ENCODE data around the gene ADGRB3. TPM values are rescaled to one million over a fixed set of nuclear protein-coding genes. Genes with fewer than 3 reads are reported as not detected.
"Not testable (repeated sequence)": the region's sequence is repeated elsewhere in the genome, so short reads cannot be mapped to it uniquely, and the experiment has no call there.

ADGRB3 gene
- total RNA-seq, 1 donor from 2014 or later = 2.7 TPM

DNA sequence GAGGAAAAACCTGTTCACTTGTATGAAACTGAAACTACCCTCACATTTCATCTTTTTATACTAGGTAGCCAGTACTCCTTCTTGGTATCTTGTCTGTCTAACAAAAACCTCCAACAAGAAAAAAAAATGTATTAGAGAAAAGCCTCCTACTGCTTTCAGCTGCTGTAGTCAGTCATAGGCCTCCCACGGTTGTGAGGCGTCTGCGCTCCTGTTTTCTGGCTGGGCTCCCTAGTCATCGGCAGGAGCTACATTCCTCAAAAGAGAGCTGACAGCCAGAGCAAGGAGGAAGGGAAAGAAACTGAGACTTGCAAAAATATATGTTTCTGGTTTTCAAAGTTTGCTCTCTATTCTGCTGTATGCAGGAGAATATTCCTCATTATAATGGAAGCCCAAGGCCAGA lies 644.7 kb downstream of the ADGRB3 start:
- H3K27me3 ChIP-seq = no peaks in the 10 kb centered on the region
- no peaks in the 10 kb centered on the region for H3K4me1 ChIP-seq
- no peak for TF ChIP-seq POLR2A (IDR thresholded peaks at IDR 0.05)
- TF ChIP-seq POLR2AphosphoS5 (IDR thresholded peaks at IDR 0.05; ENCODE audit: insufficient read depth in 1 of 2, low read depth in 1 of 2) = no peak

DNA sequence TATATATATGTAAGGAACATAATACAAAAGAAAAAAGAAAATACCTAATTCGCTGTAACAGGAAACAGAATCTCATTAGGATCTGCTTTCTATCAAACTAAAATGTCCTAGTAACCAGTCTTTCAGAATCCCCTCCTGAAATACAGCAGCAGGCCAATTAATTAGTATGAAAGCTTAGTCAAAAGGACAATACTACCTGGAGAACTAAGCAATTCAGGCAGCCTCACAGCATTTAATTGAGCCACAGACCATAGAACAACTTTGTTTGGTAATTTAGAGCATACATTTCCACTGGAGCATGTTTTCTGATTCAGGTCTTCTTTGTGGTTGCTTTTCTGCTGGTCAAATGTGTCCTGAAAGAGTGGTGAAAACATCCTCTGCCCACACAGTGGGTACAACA lies 645.8 kb downstream of the ADGRB3 start:
- no peaks in the 10 kb centered on the region for H3K27me3 ChIP-seq
- no peak overlapping the region for H3K4me3 ChIP-seq
- H3K4me1 ChIP-seq = no peaks in the 10 kb centered on the region
- intact Hi-C loops (cut with DNase I) = no loop called here
- no peaks in the 10 kb centered on the region for H3K36me3 ChIP-seq
- no peaks in the 10 kb centered on the region for H3K9me3 ChIP-seq
- no peak for DNase-seq (ENCODE audit: extremely low spot score in 2 of 2)
- no peak overlapping the region for H3K27ac ChIP-seq
- TF ChIP-seq POLR2A (IDR thresholded peaks at IDR 0.05) (no peak), POLR2AphosphoS5 (IDR thresholded peaks at IDR 0.05; ENCODE audit: insufficient read depth in 1 of 2, low read depth in 1 of 2) (no peak)
- TF ChIP-seq, protein P1, sequence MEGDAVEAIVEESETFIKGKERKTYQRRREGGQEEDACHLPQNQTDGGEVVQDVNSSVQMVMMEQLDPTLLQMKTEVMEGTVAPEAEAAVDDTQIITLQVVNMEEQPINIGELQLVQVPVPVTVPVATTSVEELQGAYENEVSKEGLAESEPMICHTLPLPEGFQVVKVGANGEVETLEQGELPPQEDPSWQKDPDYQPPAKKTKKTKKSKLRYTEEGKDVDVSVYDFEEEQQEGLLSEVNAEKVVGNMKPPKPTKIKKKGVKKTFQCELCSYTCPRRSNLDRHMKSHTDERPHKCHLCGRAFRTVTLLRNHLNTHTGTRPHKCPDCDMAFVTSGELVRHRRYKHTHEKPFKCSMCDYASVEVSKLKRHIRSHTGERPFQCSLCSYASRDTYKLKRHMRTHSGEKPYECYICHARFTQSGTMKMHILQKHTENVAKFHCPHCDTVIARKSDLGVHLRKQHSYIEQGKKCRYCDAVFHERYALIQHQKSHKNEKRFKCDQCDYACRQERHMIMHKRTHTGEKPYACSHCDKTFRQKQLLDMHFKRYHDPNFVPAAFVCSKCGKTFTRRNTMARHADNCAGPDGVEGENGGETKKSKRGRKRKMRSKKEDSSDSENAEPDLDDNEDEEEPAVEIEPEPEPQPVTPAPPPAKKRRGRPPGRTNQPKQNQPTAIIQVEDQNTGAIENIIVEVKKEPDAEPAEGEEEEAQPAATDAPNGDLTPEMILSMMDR (IDR thresholded peaks at IDR 0.05) = no peak

More for the DNA sequence above, 644.7 kb downstream of the ADGRB3 start:
- no peak for DNase-seq (ENCODE audit: extremely low spot score in 2 of 2)
- Histone ChIP-seq H3K9me3 (no peaks in the 10 kb centered on the region), H3K36me3 (no peaks in the 10 kb centered on the region), H3K4me3 (no peak overlapping the region), H3K27ac (no peak overlapping the region)
- intact Hi-C loops (cut with DNase I) = no loop called here

DNA sequence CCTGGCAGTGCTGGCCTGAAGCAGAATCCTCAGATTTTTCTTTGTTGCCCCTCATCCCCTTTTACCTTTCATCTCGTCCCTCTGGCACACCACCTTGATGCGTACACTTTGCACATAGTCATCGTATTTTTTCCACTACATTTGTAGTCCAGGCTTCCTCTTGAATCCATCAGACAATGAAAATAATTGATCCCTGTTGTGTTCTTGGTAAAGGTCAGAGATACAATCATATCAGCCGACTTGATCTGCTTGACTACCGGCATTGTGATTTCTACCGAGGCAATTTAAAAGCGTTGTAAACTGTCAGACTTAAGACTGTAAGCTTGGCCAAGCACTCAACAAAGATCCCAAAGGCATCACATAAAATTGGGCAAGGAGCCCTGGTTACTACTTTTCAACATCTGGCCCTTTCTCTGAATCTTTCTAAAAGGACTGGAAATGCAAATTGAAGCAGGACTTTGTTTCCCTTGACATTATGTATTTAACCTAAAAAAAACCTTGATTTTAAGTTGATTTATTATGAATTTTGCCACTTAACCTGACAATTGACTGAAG lies 649.2 kb downstream of the ADGRB3 start:
- Histone ChIP-seq H3K36me3 (no peaks in the 10 kb centered on the region), H3K27me3 (no peaks in the 10 kb centered on the region), H3K4me3 (no peak overlapping the region), H3K4me1 (no peaks in the 10 kb centered on the region), H3K27ac (no peak overlapping the region), H3K9me3 (no peaks in the 10 kb centered on the region)
- no peak for DNase-seq (ENCODE audit: extremely low spot score in 2 of 2)
- intact Hi-C loops (cut with DNase I) = no loop called here
- TF ChIP-seq POLR2AphosphoS5 (IDR thresholded peaks at IDR 0.05; ENCODE audit: insufficient read depth in 1 of 2, low read depth in 1 of 2) (no peak), POLR2A (IDR thresholded peaks at IDR 0.05) (no peak)
- TF ChIP-seq, protein P1 (IDR thresholded peaks at IDR 0.05) = no peak

DNA sequence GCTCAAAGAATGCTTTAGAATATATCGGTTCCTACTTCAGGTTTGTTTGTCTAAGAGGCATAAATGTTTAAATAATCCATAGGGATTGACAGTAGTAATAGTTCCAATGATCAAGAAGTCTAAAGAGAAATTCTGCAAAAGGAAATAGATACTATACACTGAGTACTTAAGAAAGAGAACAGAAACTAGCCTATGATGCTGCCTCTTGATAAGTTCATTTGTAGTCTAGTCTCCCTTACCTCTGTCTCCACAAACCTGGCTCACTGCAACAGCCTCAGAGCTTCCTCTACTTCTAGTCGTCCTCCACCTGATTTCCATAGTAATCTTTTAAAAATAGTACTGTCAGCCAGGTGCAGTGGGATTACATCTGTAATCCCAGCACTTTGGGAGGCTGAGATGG lies 650.0 kb downstream of the ADGRB3 start:
- no peak for DNase-seq (ENCODE audit: extremely low spot score in 2 of 2)
- H3K4me1 ChIP-seq = no peaks in the 10 kb centered on the region
- TF ChIP-seq, protein P1 (IDR thresholded peaks at IDR 0.05) = no peak
- TF ChIP-seq POLR2A (IDR thresholded peaks at IDR 0.05) (no peak), POLR2AphosphoS5 (IDR thresholded peaks at IDR 0.05; ENCODE audit: insufficient read depth in 1 of 2, low read depth in 1 of 2) (no peak)
- intact Hi-C loops (cut with DNase I) = no loop called here
- no peaks in the 10 kb centered on the region for H3K27me3 ChIP-seq
- no peak overlapping the region for H3K4me3 ChIP-seq
- H3K36me3 ChIP-seq = no peaks in the 10 kb centered on the region
- H3K27ac ChIP-seq = no peak overlapping the region
- H3K9me3 ChIP-seq = no peaks in the 10 kb centered on the region

DNA sequence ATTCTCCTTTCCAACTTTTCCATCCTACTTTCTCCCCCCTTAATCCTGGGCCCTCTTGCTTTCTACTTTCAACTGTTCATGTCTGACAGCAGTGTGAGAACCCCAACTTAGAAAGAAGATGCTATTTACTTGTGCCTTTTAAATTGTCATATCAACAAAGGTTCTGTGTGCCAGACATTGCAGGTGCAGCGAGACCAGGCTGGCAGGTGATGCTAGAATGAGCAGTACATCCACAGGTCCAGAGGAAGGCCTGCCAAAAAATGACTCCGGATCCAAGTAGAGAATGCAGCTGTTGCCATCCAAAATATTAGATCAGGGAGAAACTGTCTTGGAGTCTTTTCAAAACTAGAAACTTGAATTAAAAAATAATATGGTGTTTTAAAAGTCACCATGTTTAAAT lies 651.2 kb downstream of the ADGRB3 start:
- intact Hi-C loops (cut with DNase I) = no loop called here
- no peak for DNase-seq (ENCODE audit: extremely low spot score in 2 of 2)
- TF ChIP-seq POLR2A (IDR thresholded peaks at IDR 0.05) (no peak), POLR2AphosphoS5 (IDR thresholded peaks at IDR 0.05; ENCODE audit: insufficient read depth in 1 of 2, low read depth in 1 of 2) (no peak)
- TF ChIP-seq, protein P1 (IDR thresholded peaks at IDR 0.05) = no peak

DNA sequence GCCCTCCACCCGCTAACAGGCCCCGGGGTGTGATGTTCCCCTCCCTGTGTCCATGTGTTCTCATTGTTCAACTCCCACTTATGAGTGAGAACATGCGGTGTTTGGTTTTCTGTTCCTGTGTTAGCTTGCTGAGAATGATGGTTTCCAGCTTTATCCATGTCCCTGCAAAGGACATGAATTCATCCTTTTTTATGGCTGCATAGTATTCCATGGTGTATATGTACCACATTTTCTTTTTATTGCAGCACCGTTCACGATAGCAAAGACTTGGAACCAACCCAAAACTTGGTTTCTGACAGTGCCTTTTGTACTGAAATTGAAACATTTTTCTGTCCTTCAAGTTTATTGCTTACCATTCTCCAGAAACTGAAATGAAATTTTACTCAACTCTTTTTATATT lies 653.1 kb downstream of the ADGRB3 start:
- H3K36me3 ChIP-seq; intact Hi-C loops (cut with DNase I); H3K27ac ChIP-seq; H3K4me3 ChIP-seq; H3K4me1 ChIP-seq; H3K9me3 ChIP-seq; DNase-seq (ENCODE audit: extremely low spot score in 2 of 2); H3K27me3 ChIP-seq: not testable (repeated sequence)

More for the DNA sequence above, 651.2 kb downstream of the ADGRB3 start:
- Histone ChIP-seq H3K4me1 (no peaks in the 10 kb centered on the region), H3K9me3 (no peaks in the 10 kb centered on the region), H3K4me3 (no peak overlapping the region), H3K27ac (no peak overlapping the region), H3K36me3 (no peaks in the 10 kb centered on the region), H3K27me3 (no peaks in the 10 kb centered on the region)
